Pons (tissue), 1 donor: ENCODE results near the gene KCNK13.
"Not testable (repeated sequence)": the region's sequence is repeated elsewhere in the genome, so short reads cannot be mapped to it uniquely, and the experiment has no call there.

Source experiments
- DNase-seq: peaks from one replicate; pipeline ENCODE4 v3.0.0-alpha.2; 2016; ENCODE audit warnings: low spot score

Gene KCNK13

GRCh38 chr14:90061685-90062126, at the start of gene KCNK13:
KCNK13 (plus strand) TSS chr14:90061994; CDS start chr14:90062206, 212 bp downstream.
- no peak for DNase-seq

GRCh38 chr14:90017371-90017770, 44.4 kb upstream of the KCNK13 start:
- no peak for DNase-seq

GRCh38 chr14:90019824-90020523, 41.8 kb upstream of the KCNK13 start:
- peak; percentile 9 for DNase-seq

- no peak for DNase-seq
These were observed 38.5 kb upstream of the KCNK13 start for GRCh38 chr14:90023176-90023896.

GRCh38 chr14:90024910-90025309, 36.9 kb upstream of the KCNK13 start:
- DNase-seq = no peak

GRCh38 chr14:90026608-90027007, 35.2 kb upstream of the KCNK13 start:
- not testable (repeated sequence) for DNase-seq

- no peak for DNase-seq
These were observed 34.0 kb upstream of the KCNK13 start for GRCh38 chr14:90027842-90028241.

GRCh38 chr14:90034156-90034555, 27.6 kb upstream of the KCNK13 start:
- no peak for DNase-seq

- DNase-seq = no peak
These were observed 26.8 kb upstream of the KCNK13 start for GRCh38 chr14:90034835-90035525.

- no peak for DNase-seq
These were observed 22.4 kb upstream of the KCNK13 start for GRCh38 chr14:90039253-90040010.

- no peak for DNase-seq
These were observed 21.4 kb upstream of the KCNK13 start for GRCh38 chr14:90040411-90040810.

GRCh38 chr14:90042496-90043252, 19.1 kb upstream of the KCNK13 start:
- no peak for DNase-seq

- DNase-seq = no peak
These were observed 16.2 kb upstream of the KCNK13 start for GRCh38 chr14:90045616-90046015.

- peak; percentile 17 for DNase-seq
These were observed 12.4 kb upstream of the KCNK13 start for GRCh38 chr14:90049390-90049789.

- DNase-seq = no peak
These were observed 11.5 kb upstream of the KCNK13 start for GRCh38 chr14:90050271-90050670.

GRCh38 chr14:90053044-90053443, 8.8 kb upstream of the KCNK13 start:
- no peak for DNase-seq

- no peak for DNase-seq
These were observed 7.0 kb upstream of the KCNK13 start for GRCh38 chr14:90054803-90055202.

- no peak for DNase-seq
These were observed 5.0 kb upstream of the KCNK13 start for GRCh38 chr14:90056826-90057225.

GRCh38 chr14:90058876-90059458, 2.8 kb upstream of the KCNK13 start:
- no peak for DNase-seq

GRCh38 chr14:90060312-90060964, 1.4 kb upstream of the KCNK13 start:
- DNase-seq = peak; percentile 58
